OCI-M2 (cell line): ENCODE results near the gene SCAI.

ENCODE experiments used
- DNase-seq: peaks from one replicate; lab custom pipeline; 2025; ENCODE audit not compliant: unreplicated experiment; lab: John Stamatoyannopoulos, UW

The SCAI gene

GRCh38 chr9:124894035-124894740, 249.1 kb downstream of the SCAI start:
- no peak for DNase-seq
